Neural cell (in vitro differentiated cells): ENCODE results near the gene ARFGEF3.

Experiments
- CTCF ChIP-seq: fragments of 450-650 bp; IDR thresholded peaks from 2 replicates; pipeline ENCODE4 v1.5.1; 2014; ENCODE audit warnings: antibody characterized with exemption, mild to moderate bottlenecking, moderate library complexity; ENCODE audit not compliant: poor library complexity, severe bottlenecking
- EP300 ChIP-seq: fragments of 450-650 bp; conservative IDR thresholded peaks from 2 replicates; pipeline ENCODE4 v1.6.1; 2014; ENCODE audit warnings: antibody characterized with exemption, mild to moderate bottlenecking, moderate library complexity; ENCODE audit not compliant: poor library complexity, severe bottlenecking
- EZH2 ChIP-seq: fragments of 200-600, 300-800 bp; shearing (Covaris generic), sonication (generic); IDR thresholded peaks from 2 replicates; pipeline ENCODE4 v1.6.1; 2014; ENCODE audit warnings: antibody characterized with exemption, low read length, borderline replicate concordance, mild to moderate bottlenecking; ENCODE audit not compliant: insufficient read depth, poor library complexity, severe bottlenecking
- MXI1 ChIP-seq: fragments of 450-650 bp; conservative IDR thresholded peaks from 2 replicates; pipeline ENCODE4 v1.6.1; 2014; ENCODE audit warnings: antibody characterized with exemption, mild to moderate bottlenecking; ENCODE audit not compliant: poor library complexity, severe bottlenecking
- POLR2AphosphoS5 ChIP-seq: IDR thresholded peaks from 2 replicates; pipeline ENCODE4 v1.6.1; 2012
- RAD21 ChIP-seq: fragments of 450-650 bp; conservative IDR thresholded peaks from 2 replicates; pipeline ENCODE4 v1.6.1; 2014; ENCODE audit warnings: antibody characterized with exemption, mild to moderate bottlenecking, moderate library complexity
- REST ChIP-seq: IDR thresholded peaks from 2 replicates; pipeline ENCODE4 v1.6.1; 2012; ENCODE audit warnings: borderline replicate concordance
- SMC3 ChIP-seq: fragments of 450-650 bp; conservative IDR thresholded peaks from 2 replicates; pipeline ENCODE4 v1.6.1; 2014; ENCODE audit warnings: antibody characterized with exemption, mild to moderate bottlenecking, moderate library complexity; ENCODE audit not compliant: poor library complexity
- TAF1 ChIP-seq: IDR thresholded peaks from 2 replicates; pipeline ENCODE4 v1.6.1; 2012; ENCODE audit warnings: low read depth

- no peak for TF ChIP-seq CTCF
- no peak for TF ChIP-seq POLR2AphosphoS5
- no peak for TF ChIP-seq EZH2
- TF ChIP-seq REST: no peak
- TF ChIP-seq EP300: no peak
- no peak for TF ChIP-seq TAF1
- no peak for TF ChIP-seq MXI1
- TF ChIP-seq RAD21: no peak
- no peak for TF ChIP-seq SMC3
These were observed 72.6 kb downstream of the ARFGEF3 start for GRCh38 chr6:138234363-138234762.
